Smooth muscle cell (in vitro differentiated cells): ENCODE measurements around the gene MCCC2. TPM values are rescaled to one million over a fixed set of nuclear protein-coding genes. Genes with fewer than 3 reads are reported as not detected.

Experiments
- DNase-seq: peaks from one replicate; lab custom pipeline; 2025; ENCODE audit not compliant: unreplicated experiment; lab: John Stamatoyannopoulos, UW
- H2AFZ ChIP-seq: fragments of 200-600 bp; sonication (generic); 2 replicates; pipeline ENCODE4 v1.6.0; 2016; ENCODE audit warnings: antibody characterized with exemption, low read depth, mild to moderate bottlenecking
- H3F3A ChIP-seq: fragments of 200-600 bp; sonication (generic); 2 replicates; pipeline ENCODE4 v1.6.0; 2017; ENCODE audit warnings: antibody characterized with exemption, low read depth
- H3K27ac ChIP-seq: fragments of 200-600 bp; sonication (generic); 2 replicates; pipeline ENCODE4 v1.5.1; 2016; ENCODE audit warnings: low read depth, mild to moderate bottlenecking
- H3K27me3 ChIP-seq: fragments of 200-600 bp; sonication (generic); 2 replicates; pipeline ENCODE4 v1.6.1; 2016; ENCODE audit warnings: low read depth, mild to moderate bottlenecking
- H3K36me3 ChIP-seq: fragments of 200-600 bp; sonication (generic); 2 replicates; pipeline ENCODE4 v1.5.1; 2016; ENCODE audit warnings: low read depth
- H3K4me1 ChIP-seq: fragments of 200-600 bp; sonication (generic); 2 replicates; pipeline ENCODE4 v1.5.1; 2016; ENCODE audit warnings: low read depth
- H3K4me2 ChIP-seq: fragments of 200-600 bp; sonication (generic); 2 replicates; pipeline ENCODE4 v1.6.0; 2016; ENCODE audit warnings: mild to moderate bottlenecking
- H3K4me3 ChIP-seq: fragments of 200-600 bp; sonication (generic); 2 replicates; pipeline ENCODE4 v1.5.1; 2016; ENCODE audit warnings: mild to moderate bottlenecking
- H3K79me2 ChIP-seq: fragments of 200-600 bp; sonication (generic); 2 replicates; pipeline ENCODE4 v1.6.0; 2016; ENCODE audit warnings: low read depth, mild to moderate bottlenecking
- H3K9ac ChIP-seq: fragments of 200-600 bp; sonication (generic); 2 replicates; pipeline ENCODE4 v1.6.0; 2016; ENCODE audit warnings: low read depth
- H3K9me3 ChIP-seq: fragments of 200-600 bp; sonication (generic); replicated peaks from 2 replicates; pipeline ENCODE4 v1.5.1; 2016; ENCODE audit warnings: low read depth
- H4K20me1 ChIP-seq: fragments of 200-600 bp; sonication (generic); 2 replicates; pipeline ENCODE4 v1.6.0; 2016; ENCODE audit warnings: low read depth
- WGBS: methylation state at CpG from one replicate; pipeline ENCODE4 v1.1.7; 2016; ENCODE audit warnings: low lambda C conversion rate; 5-methylcytosine and 5-hydroxymethylcytosine counted together
- polyA plus RNA-seq: library from polyadenylated mRNA; unstranded; fragments of >200 nt; fragmentation: Nextera tagmentation; extraction: Ambion mirVana; gene quantifications from 2 replicates; pipeline ENCODE4 v1.2.1, GENCODE V29; 2016
- total RNA-seq: library from RNA; depleted of rRNA; stranded (reverse); fragments of >200 nt; gene quantifications from 2 replicates; pipeline ENCODE4 v1.2.3, GENCODE V29; 2014
- TF ChIP-seq, protein P1 (sequence below): fragments of 200-600 bp; sonication (generic); IDR thresholded peaks from 2 replicates; pipeline ENCODE4 v1.5.1; 2017; ENCODE audit warnings: borderline replicate concordance, mild to moderate bottlenecking, antibody characterized with exemption; ENCODE audit not compliant: insufficient read depth, poor library complexity, severe bottlenecking

Gene MCCC2
- total and polyA plus RNA-seq, 2 experiments from 2014 or later, result 5.5 to 9.7 TPM

DNA sequence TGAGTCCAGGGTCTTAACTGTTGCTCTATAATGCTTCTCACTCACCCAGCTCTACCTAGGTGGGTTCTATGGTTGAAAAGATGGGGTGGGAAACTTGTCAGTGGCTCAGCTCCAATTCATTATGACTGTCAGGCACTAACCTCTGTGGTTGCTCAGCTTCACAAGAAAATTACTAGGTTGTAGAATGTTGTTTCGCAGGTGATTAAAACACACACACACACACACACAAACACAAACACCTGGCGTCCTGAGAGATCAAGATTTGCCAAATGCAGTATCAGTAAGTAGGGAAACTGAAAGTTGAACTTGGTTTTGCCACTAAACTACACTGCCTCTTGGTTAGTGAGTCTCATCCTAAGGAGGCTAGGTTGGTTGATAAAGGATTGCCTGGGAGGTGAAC lies 2.8 kb downstream of the MCCC2 start:
- no peaks in the 10 kb centered on the region for H3K4me1 ChIP-seq
- no peaks in the 10 kb centered on the region for H3K27me3 ChIP-seq
- no peak overlapping the region for H3K27ac ChIP-seq
- no peak overlapping the region for H2AFZ ChIP-seq
- no peaks in the 10 kb centered on the region for H3F3A ChIP-seq
- H3K36me3 ChIP-seq, result no peaks in the 10 kb centered on the region
- H3K79me2 ChIP-seq, result no peaks in the 10 kb centered on the region
- no peak overlapping the region for H3K9ac ChIP-seq
- H3K4me3 ChIP-seq, result no peak overlapping the region
- H3K9me3 ChIP-seq, result no peaks in the 10 kb centered on the region
- no peak overlapping the region for H3K4me2 ChIP-seq
- TF ChIP-seq, protein P1, sequence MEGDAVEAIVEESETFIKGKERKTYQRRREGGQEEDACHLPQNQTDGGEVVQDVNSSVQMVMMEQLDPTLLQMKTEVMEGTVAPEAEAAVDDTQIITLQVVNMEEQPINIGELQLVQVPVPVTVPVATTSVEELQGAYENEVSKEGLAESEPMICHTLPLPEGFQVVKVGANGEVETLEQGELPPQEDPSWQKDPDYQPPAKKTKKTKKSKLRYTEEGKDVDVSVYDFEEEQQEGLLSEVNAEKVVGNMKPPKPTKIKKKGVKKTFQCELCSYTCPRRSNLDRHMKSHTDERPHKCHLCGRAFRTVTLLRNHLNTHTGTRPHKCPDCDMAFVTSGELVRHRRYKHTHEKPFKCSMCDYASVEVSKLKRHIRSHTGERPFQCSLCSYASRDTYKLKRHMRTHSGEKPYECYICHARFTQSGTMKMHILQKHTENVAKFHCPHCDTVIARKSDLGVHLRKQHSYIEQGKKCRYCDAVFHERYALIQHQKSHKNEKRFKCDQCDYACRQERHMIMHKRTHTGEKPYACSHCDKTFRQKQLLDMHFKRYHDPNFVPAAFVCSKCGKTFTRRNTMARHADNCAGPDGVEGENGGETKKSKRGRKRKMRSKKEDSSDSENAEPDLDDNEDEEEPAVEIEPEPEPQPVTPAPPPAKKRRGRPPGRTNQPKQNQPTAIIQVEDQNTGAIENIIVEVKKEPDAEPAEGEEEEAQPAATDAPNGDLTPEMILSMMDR, result no peak
- no peak for DNase-seq
- H4K20me1 ChIP-seq, result no peaks in the 10 kb centered on the region
- WGBS, result 45% methylated on average over 2 of the region's 2 CpGs

DNA sequence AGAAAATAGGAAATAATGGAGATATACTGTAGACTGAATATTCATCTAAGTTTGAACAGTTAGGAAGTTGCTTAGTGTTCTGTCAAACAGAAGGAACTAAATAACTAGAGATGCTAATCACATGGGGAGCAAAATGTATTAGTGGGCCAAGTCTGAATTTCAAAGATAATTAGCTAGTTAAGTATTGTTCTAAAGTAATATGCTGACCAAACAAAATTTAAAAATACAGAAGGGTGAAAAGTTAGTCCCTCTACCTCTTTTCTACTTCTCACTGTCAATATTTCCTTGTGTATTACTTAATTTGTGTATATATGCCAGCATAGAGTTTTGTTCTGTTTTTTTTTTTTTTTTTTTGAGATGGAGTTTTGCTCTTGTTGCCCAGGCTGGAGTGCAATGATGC lies 4.0 kb downstream of the MCCC2 start:
- Histone ChIP-seq H3K4me2 (no peak overlapping the region), H3F3A (no peaks in the 10 kb centered on the region), H3K27me3 (no peaks in the 10 kb centered on the region), H3K79me2 (no peaks in the 10 kb centered on the region), H3K4me3 (no peak overlapping the region), H4K20me1 (no peaks in the 10 kb centered on the region), H3K27ac (no peak overlapping the region), H2AFZ (no peak overlapping the region), H3K9me3 (no peaks in the 10 kb centered on the region), H3K36me3 (no peaks in the 10 kb centered on the region), H3K9ac (no peak overlapping the region), H3K4me1 (no peaks in the 10 kb centered on the region)
- DNase-seq, result no peak
- TF ChIP-seq, protein P1, result no peak

DNA sequence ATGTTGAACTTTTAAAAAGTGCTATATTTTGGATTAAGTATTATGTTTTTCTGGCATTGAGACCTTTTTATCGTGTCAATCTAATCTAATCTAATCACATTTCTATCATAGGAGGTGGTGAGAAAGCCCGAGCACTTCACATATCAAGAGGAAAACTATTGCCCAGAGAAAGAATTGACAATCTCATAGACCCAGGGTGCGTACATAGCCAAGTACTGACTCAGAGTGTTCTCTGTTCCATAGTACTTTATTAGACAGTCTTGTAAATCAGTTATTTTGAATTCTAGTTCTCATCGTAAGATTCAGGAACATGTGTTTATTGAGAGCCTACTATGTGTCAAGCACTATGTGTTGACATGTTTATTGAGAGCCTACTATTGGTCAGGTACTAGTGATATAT lies 9.0 kb downstream of the MCCC2 start:
- no peak for DNase-seq
- WGBS, result 84% methylated on average over 4 of the region's 4 CpGs
- TF ChIP-seq, protein P1, result no peak

DNA sequence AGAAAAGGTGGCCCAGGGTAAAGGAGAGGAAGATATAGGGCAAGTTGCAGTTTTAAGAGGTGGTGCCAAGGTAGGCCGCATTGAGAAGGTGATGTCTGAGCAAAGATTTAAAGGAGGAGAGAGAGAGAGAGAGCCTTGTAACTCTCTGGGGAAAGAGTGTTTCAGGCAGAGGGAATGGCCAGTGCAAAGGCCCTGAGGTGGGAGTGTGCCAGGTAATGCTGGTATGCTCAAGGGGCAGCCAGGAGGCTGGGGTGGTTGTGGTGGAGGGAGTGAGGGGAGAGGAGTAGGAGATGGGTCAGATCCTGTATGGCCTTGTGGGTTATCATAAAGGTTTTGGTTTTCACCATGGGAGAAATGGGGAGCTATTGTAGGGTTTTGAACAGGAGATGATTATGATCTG lies 9.9 kb downstream of the MCCC2 start:
- H3K4me3 ChIP-seq, result no peak overlapping the region
- H4K20me1 ChIP-seq, result no peaks in the 10 kb centered on the region
- TF ChIP-seq, protein P1, result no peak
- H3K4me1 ChIP-seq, result peaks cover 8% of the 10 kb centered on the region
- H2AFZ ChIP-seq, result no peak overlapping the region
- no peak overlapping the region for H3K4me2 ChIP-seq
- H3K9me3 ChIP-seq, result no peaks in the 10 kb centered on the region
- no peaks in the 10 kb centered on the region for H3K36me3 ChIP-seq
- H3F3A ChIP-seq, result peaks cover 25% of the 10 kb centered on the region
- WGBS, result 100% methylated on average over 1 of the region's 1 CpG
- H3K27me3 ChIP-seq, result no peaks in the 10 kb centered on the region
- H3K27ac ChIP-seq, result no peak overlapping the region
- no peak for DNase-seq
- H3K79me2 ChIP-seq, result no peaks in the 10 kb centered on the region
- H3K9ac ChIP-seq, result no peak overlapping the region

More for the DNA sequence above, 9.0 kb downstream of the MCCC2 start:
- Histone ChIP-seq H3K79me2 (no peaks in the 10 kb centered on the region), H3K9me3 (no peaks in the 10 kb centered on the region), H3K9ac (no peak overlapping the region), H3K36me3 (no peaks in the 10 kb centered on the region), H3K27me3 (no peaks in the 10 kb centered on the region), H2AFZ (no peak overlapping the region), H3K4me1 (peaks cover 8% of the 10 kb centered on the region), H3K4me3 (no peak overlapping the region), H3F3A (peaks cover 22% of the 10 kb centered on the region), H3K27ac (no peak overlapping the region), H4K20me1 (no peaks in the 10 kb centered on the region), H3K4me2 (no peak overlapping the region)
